ENCODE data around the gene ZNF460.
"Not testable (repeated sequence)": the region's sequence is repeated elsewhere in the genome, so short reads cannot be mapped to it uniquely, and the experiment has no call there.

ZNF460 gene

DNA sequence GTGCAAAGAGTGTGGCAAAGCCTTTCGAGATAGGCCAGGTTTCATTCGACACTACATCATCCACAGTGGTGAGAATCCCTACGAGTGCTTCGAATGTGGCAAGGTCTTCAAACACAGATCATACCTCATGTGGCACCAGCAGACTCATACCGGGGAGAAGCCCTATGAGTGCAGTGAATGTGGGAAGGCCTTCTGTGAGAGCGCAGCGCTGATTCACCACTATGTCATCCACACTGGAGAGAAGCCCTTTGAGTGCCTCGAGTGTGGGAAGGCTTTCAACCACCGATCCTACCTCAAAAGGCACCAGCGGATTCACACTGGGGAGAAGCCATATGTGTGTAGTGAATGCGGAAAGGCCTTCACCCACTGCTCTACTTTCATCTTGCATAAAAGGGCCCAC is 26.5 kb upstream of the ZNF460 start:
- H3K9ac ChIP-seq (ENCODE audit: low read length); H3K4me1 ChIP-seq (ENCODE audit: control insufficient read depth, insufficient read depth, low read length); H3K27me3 ChIP-seq (ENCODE audit: control insufficient read depth, insufficient read depth, low read length); H3K36me3 ChIP-seq (ENCODE audit: control insufficient read depth, insufficient read depth, low read length); H3K4me3 ChIP-seq (ENCODE audit: low read length); H3K9me3 ChIP-seq (ENCODE audit: control insufficient read depth, low read length): not testable (repeated sequence)

DNA sequence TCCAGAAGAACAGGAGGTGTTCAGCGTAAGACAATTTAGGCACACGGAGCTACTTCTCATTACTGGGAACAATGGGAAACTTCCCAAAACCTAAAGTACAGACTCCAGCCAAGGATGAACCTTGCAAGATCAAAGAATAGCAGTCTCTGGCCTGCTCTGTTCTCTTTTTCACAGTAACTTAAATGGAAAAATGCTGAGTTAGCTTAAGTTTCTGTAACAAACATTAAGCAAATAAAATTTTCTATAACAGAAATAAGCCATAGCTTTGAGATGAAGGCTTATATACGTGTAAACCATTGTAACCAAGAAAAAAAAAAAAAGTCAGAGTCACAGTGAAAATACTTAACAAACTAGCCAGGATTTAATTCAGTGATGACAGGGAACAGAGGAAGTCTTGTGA is 18.2 kb upstream of the ZNF460 start:
- Histone ChIP-seq H3K4me3 (ENCODE audit: low read length) (no peak overlapping the region), H3K36me3 (ENCODE audit: control insufficient read depth, insufficient read depth, low read length) (no peaks in the 10 kb centered on the region), H3K4me1 (ENCODE audit: control insufficient read depth, insufficient read depth, low read length) (no peaks in the 10 kb centered on the region), H3K27me3 (ENCODE audit: control insufficient read depth, insufficient read depth, low read length) (no peaks in the 10 kb centered on the region), H3K9ac (ENCODE audit: low read length) (no peak overlapping the region), H3K9me3 (ENCODE audit: control insufficient read depth, low read length) (no peaks in the 10 kb centered on the region)

DNA sequence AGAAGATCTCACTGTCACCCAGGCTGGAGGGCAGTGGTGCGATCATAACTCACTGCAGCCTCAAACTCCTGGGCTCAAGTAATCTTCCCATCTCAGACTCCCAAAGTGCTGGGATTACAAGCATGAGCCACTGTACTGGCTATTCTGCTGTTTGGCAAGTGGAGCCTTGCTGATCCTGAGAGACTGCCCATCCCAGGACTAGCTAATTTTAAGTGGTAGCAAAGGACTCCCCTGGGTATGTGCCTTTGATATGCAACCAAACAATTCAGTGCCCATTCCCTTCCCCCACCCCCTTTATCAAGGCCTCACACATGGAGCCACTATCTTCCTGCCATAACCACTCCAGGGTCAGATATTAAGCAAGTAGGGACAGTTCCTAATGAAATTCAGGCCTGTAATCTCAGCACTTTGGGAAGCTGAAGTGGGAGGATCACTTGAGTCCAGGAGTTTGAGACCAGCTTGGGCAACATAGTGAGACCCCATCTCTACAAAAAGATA is 17.0 kb upstream of the ZNF460 start:
- no peaks in the 10 kb centered on the region for H3K27me3 ChIP-seq (ENCODE audit: control insufficient read depth, insufficient read depth, low read length)
- H3K9ac ChIP-seq (ENCODE audit: low read length) = no peak overlapping the region
- no peak overlapping the region for H3K4me3 ChIP-seq (ENCODE audit: low read length)
- no peaks in the 10 kb centered on the region for H3K9me3 ChIP-seq (ENCODE audit: control insufficient read depth, low read length)
- H3K4me1 ChIP-seq (ENCODE audit: control insufficient read depth, insufficient read depth, low read length) = no peaks in the 10 kb centered on the region
- H3K36me3 ChIP-seq (ENCODE audit: control insufficient read depth, insufficient read depth, low read length) = no peaks in the 10 kb centered on the region

- H3K9ac ChIP-seq (ENCODE audit: low read length) = no peak overlapping the region
- H3K4me3 ChIP-seq (ENCODE audit: low read length) = no peak overlapping the region
- H3K4me1 ChIP-seq (ENCODE audit: control insufficient read depth, insufficient read depth, low read length) = no peaks in the 10 kb centered on the region
- no peaks in the 10 kb centered on the region for H3K27me3 ChIP-seq (ENCODE audit: control insufficient read depth, insufficient read depth, low read length)
- H3K36me3 ChIP-seq (ENCODE audit: control insufficient read depth, insufficient read depth, low read length) = no peaks in the 10 kb centered on the region
- H3K9me3 ChIP-seq (ENCODE audit: control insufficient read depth, low read length) = no peaks in the 10 kb centered on the region
Observed at GRCh38 chr19:57267291-57267690, 13.0 kb upstream of the ZNF460 start.

DNA sequence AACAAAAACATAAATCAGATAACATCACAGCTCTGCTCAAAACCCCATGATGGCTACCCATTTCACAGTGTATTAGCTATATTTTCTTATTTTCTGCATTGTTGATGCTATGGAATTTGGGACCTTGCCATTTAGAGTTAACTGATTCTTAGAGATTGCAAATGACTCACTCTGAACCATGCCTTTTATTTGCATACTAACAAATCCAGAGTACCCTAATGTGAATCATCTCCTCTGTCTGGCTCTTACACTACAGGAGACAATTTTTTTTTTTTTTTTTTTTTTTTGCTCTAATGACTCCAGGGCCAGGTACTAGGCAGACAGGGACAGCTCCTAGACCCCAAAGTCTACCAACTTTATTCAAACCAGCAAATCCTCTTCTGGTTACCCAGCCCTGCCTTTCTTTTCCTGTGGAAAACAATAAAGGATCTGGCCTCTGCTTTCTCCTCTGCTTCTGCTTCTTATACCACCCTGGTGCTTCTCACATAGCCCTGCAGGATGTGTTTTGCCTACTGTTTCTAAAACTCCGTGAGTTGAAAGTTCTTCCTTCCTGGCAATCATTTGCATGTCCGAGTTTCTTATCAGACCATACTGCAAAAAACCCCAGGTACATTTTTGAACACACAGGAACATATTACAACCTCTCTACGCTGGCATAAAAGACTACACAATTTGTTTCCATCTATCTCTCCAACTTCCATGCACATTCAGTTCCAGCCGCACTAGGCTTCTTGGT is 10.6 kb upstream of the ZNF460 start:
- Histone ChIP-seq H3K9ac (ENCODE audit: low read length) (no peak overlapping the region), H3K4me1 (ENCODE audit: control insufficient read depth, insufficient read depth, low read length) (no peaks in the 10 kb centered on the region), H3K27me3 (ENCODE audit: control insufficient read depth, insufficient read depth, low read length) (no peaks in the 10 kb centered on the region), H3K36me3 (ENCODE audit: control insufficient read depth, insufficient read depth, low read length) (no peaks in the 10 kb centered on the region), H3K4me3 (ENCODE audit: low read length) (no peak overlapping the region), H3K9me3 (ENCODE audit: control insufficient read depth, low read length) (no peaks in the 10 kb centered on the region)

DNA sequence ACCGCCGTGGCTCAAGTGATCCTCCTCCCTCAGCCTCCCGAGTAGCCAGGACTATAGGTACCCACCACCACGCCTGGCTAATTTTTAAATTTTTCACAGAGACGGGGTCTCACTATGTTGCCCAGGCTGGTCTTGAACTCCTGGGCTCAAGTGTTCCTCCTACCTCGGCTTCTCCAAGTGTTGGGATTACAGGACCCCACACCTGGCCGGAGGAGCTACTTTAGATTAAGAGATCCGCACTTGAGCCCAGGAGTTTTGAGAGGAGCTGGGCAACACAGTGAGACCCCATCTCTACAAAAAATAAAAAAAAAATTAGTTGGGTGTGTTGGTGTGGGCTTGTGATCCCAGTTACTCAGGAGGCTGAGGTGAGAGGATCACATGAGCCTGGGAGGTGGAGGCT is 9.0 kb upstream of the ZNF460 start:
- Histone ChIP-seq H3K27me3 (ENCODE audit: control insufficient read depth, insufficient read depth, low read length) (no peaks in the 10 kb centered on the region), H3K9ac (ENCODE audit: low read length) (no peak overlapping the region), H3K9me3 (ENCODE audit: control insufficient read depth, low read length) (no peaks in the 10 kb centered on the region), H3K36me3 (ENCODE audit: control insufficient read depth, insufficient read depth, low read length) (no peaks in the 10 kb centered on the region), H3K4me1 (ENCODE audit: control insufficient read depth, insufficient read depth, low read length) (no peaks in the 10 kb centered on the region), H3K4me3 (ENCODE audit: low read length) (no peak overlapping the region)

DNA sequence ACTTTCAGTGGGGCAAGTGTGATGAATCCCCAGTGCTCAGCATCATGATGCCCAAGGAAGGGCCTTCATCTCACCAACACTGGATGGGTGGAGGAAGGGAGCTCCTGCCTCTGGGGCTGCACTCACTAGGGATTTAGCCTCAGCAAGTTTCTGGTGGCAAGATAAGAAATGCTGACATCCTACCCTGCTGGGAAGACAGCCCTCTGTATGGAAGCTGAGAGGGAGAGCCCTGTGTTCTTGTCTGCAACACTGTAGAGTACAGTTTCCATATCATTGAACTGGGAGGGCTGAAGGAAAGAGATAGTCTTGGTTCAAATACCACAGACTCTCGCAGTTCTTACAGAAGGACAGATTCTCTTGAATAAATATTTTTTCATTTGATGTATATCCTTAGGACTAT is 7.3 kb upstream of the ZNF460 start:
- Histone ChIP-seq H3K4me3 (ENCODE audit: low read length) (no peak overlapping the region), H3K36me3 (ENCODE audit: control insufficient read depth, insufficient read depth, low read length) (no peaks in the 10 kb centered on the region), H3K9ac (ENCODE audit: low read length) (no peak overlapping the region), H3K4me1 (ENCODE audit: control insufficient read depth, insufficient read depth, low read length) (no peaks in the 10 kb centered on the region), H3K27me3 (ENCODE audit: control insufficient read depth, insufficient read depth, low read length) (no peaks in the 10 kb centered on the region), H3K9me3 (ENCODE audit: control insufficient read depth, low read length) (no peaks in the 10 kb centered on the region)

DNA sequence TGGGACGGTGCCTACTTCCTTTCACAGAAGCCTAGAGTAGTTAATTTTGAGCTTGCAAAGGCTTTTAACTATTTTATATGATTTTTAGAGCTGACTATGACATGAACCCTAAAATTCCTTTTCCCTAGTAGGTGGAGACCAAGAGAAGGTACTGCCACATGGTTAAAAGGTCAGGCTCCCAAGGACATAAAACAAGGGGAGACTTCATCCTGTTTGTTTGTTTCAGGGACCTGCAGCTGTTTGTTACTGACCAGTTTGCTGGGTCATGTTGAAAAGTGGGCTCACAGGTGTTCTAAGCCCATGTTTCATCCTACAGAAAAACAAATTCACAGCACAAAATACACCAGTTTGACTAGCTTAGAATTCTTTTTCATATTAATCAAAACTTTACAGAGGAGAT is 3.9 kb upstream of the ZNF460 start:
- Histone ChIP-seq H3K4me3 (ENCODE audit: low read length) (no peak overlapping the region), H3K9ac (ENCODE audit: low read length) (no peak overlapping the region), H3K27me3 (ENCODE audit: control insufficient read depth, insufficient read depth, low read length) (no peaks in the 10 kb centered on the region), H3K4me1 (ENCODE audit: control insufficient read depth, insufficient read depth, low read length) (peaks cover under 1% of the 10 kb centered on the region), H3K9me3 (ENCODE audit: control insufficient read depth, low read length) (no peaks in the 10 kb centered on the region), H3K36me3 (ENCODE audit: control insufficient read depth, insufficient read depth, low read length) (no peaks in the 10 kb centered on the region)

GRCh38 chr19:57278481-57278880 is 1.8 kb upstream of the ZNF460 start:
- H3K9ac ChIP-seq (ENCODE audit: low read length); H3K9me3 ChIP-seq (ENCODE audit: control insufficient read depth, low read length); H3K27me3 ChIP-seq (ENCODE audit: control insufficient read depth, insufficient read depth, low read length); H3K36me3 ChIP-seq (ENCODE audit: control insufficient read depth, insufficient read depth, low read length); H3K4me3 ChIP-seq (ENCODE audit: low read length): not testable (repeated sequence)
- peaks cover 13% of the 10 kb centered on the region for H3K4me1 ChIP-seq (ENCODE audit: control insufficient read depth, insufficient read depth, low read length)

DNA sequence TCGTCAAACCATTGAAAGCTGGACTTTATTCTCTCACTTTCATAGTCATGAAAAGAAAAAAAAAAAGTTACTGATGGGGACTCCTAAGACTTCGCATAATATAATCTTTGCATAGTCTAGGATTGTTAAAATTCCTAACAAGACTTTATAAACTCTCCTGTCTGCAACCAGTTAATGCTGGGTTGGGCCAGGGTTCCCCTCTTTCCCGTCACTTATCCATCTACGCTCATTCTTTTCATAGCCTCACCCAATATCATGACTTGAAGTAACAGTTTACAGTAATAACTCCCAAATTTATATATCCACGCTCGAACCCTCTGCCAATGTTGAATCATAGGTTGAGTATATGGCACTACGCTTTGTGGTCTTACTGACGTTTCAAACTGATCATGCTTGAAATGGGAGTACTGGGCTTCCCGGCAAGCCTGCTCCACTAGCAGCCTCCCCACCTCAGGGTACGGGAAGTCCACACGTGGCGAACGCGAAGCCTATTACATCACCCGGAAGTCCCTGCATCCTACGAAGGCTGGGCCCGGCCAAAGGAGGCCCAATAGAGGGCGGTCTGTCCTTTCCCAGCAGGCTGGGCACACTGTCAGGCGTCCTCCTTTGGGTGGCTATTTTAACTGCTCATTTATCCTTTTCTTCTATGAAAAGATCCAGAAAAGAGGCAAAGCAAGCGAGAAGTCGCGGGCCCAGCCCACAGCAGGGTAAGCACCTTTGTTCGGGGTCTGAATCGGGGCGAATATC is 694 bp upstream of the ZNF460 start:
- H3K36me3 ChIP-seq (ENCODE audit: control insufficient read depth, insufficient read depth, low read length) = no peaks in the 10 kb centered on the region
- peak overlapping the region; percentile 98 for H3K9ac ChIP-seq (ENCODE audit: low read length)
- peaks cover 13% of the 10 kb centered on the region for H3K4me1 ChIP-seq (ENCODE audit: control insufficient read depth, insufficient read depth, low read length)
- peak overlapping the region; percentile 73 for H3K4me3 ChIP-seq (ENCODE audit: low read length)
- no peaks in the 10 kb centered on the region for H3K9me3 ChIP-seq (ENCODE audit: control insufficient read depth, low read length)
- no peaks in the 10 kb centered on the region for H3K27me3 ChIP-seq (ENCODE audit: control insufficient read depth, insufficient read depth, low read length)

- Histone ChIP-seq H3K9ac (ENCODE audit: low read length) (peak overlapping the region; percentile 98), H3K4me1 (ENCODE audit: control insufficient read depth, insufficient read depth, low read length) (peaks cover 13% of the 10 kb centered on the region), H3K9me3 (ENCODE audit: control insufficient read depth, low read length) (no peaks in the 10 kb centered on the region), H3K4me3 (ENCODE audit: low read length) (peak overlapping the region; percentile 73), H3K36me3 (ENCODE audit: control insufficient read depth, insufficient read depth, low read length) (peaks cover under 1% of the 10 kb centered on the region), H3K27me3 (ENCODE audit: control insufficient read depth, insufficient read depth, low read length) (no peaks in the 10 kb centered on the region)
Observed at GRCh38 chr19:57280962-57281400, 696 bp downstream of the ZNF460 start.

- peaks cover 13% of the 10 kb centered on the region for H3K4me1 ChIP-seq (ENCODE audit: control insufficient read depth, insufficient read depth, low read length)
- peak overlapping the region; percentile 14 for H3K4me3 ChIP-seq (ENCODE audit: low read length)
- no peaks in the 10 kb centered on the region for H3K27me3 ChIP-seq (ENCODE audit: control insufficient read depth, insufficient read depth, low read length)
- H3K9me3 ChIP-seq (ENCODE audit: control insufficient read depth, low read length) = no peaks in the 10 kb centered on the region
- H3K36me3 ChIP-seq (ENCODE audit: control insufficient read depth, insufficient read depth, low read length) = peaks cover 6% of the 10 kb centered on the region
- H3K9ac ChIP-seq (ENCODE audit: low read length) = no peak overlapping the region
Observed at GRCh38 chr19:57282011-57282643, 1.8 kb downstream of the ZNF460 start.

All from mucosa of stomach (tissue), 1 donor.